Measurements from ENCODE around the gene GNAT1. TPM values are rescaled to one million over a fixed set of nuclear protein-coding genes. Genes with fewer than 3 reads are reported as not detected.

GNAT1 gene
- total RNA-seq, 1 donor from 2014 or later, result not detected

GRCh38 chr3:50230794-50231125 is 39.4 kb downstream of the GNAT1 start:
- no peak for DNase-seq (ENCODE audit: low read depth)
- TF ChIP-seq, protein P1, sequence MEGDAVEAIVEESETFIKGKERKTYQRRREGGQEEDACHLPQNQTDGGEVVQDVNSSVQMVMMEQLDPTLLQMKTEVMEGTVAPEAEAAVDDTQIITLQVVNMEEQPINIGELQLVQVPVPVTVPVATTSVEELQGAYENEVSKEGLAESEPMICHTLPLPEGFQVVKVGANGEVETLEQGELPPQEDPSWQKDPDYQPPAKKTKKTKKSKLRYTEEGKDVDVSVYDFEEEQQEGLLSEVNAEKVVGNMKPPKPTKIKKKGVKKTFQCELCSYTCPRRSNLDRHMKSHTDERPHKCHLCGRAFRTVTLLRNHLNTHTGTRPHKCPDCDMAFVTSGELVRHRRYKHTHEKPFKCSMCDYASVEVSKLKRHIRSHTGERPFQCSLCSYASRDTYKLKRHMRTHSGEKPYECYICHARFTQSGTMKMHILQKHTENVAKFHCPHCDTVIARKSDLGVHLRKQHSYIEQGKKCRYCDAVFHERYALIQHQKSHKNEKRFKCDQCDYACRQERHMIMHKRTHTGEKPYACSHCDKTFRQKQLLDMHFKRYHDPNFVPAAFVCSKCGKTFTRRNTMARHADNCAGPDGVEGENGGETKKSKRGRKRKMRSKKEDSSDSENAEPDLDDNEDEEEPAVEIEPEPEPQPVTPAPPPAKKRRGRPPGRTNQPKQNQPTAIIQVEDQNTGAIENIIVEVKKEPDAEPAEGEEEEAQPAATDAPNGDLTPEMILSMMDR (IDR thresholded peaks at IDR 0.05; ENCODE audit: insufficient read depth, low read length, severe bottlenecking), result no peak
- no peak overlapping the region for H3K4me3 ChIP-seq (ENCODE audit: low read depth, low read length)
- no peaks in the 10 kb centered on the region for H3K27me3 ChIP-seq (ENCODE audit: control insufficient read depth, insufficient read depth, low read length)
- H3K36me3 ChIP-seq (ENCODE audit: control insufficient read depth, insufficient read depth, low read length), result no peaks in the 10 kb centered on the region
- FAIRE-seq, result no peak

DNA sequence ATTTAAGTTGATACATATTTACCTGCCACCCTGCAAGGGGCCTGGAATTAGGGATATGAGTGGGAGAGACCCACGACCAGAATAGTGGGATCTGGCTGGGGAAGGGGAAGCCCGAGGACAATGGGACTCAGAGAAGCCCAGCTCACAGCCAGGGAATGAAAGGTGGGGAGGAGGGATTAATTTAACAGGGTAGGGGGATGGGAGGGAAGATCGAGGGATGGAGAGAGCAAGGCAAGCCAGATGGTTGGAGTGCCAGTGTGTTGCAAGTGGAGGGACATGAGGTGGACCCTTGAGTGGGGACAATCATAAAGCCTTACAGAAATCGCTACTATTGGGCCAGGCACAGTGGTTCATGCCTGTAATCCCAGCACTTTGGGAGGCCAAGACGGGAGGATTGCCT is 40.2 kb downstream of the GNAT1 start:
- Histone ChIP-seq H3K4me3 (ENCODE audit: low read depth, low read length) (no peak overlapping the region), H3K27me3 (ENCODE audit: control insufficient read depth, insufficient read depth, low read length) (no peaks in the 10 kb centered on the region), H3K36me3 (ENCODE audit: control insufficient read depth, insufficient read depth, low read length) (no peaks in the 10 kb centered on the region)
- TF ChIP-seq, protein P1 (IDR thresholded peaks at IDR 0.05; ENCODE audit: insufficient read depth, low read length, severe bottlenecking), result no peak
- DNase-seq (ENCODE audit: low read depth) (no peak), FAIRE-seq (no peak)

- DNase-seq (ENCODE audit: low read depth) (no peak), FAIRE-seq (no peak)
- TF ChIP-seq, protein P1 (IDR thresholded peaks at IDR 0.05; ENCODE audit: insufficient read depth, low read length, severe bottlenecking), result no peak
Measured at GRCh38 chr3:50232303-50232702, 40.9 kb downstream of the GNAT1 start.

DNA sequence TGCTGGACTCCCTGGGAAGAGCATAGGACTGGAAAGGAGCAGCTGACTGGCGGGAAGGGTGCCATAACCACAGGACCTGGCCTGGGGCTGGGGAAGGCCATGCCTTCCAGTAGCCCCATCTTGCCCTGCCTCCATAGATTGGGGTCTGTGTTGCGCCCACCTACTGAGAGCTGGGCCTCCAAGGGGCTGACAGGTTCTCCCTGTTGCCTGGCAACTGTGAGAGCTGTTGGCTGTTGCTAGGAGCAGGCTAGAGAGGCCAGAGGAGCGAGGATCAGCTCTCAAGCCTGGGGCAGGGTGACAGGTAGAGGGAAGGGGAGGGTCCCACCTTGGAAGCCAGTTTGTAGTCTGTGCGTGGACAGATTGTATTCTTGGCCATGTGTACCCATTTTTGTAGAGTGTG is 41.8 kb downstream of the GNAT1 start:
- DNase-seq (ENCODE audit: low read depth), result no peak
- FAIRE-seq, result no peak
- H3K27me3 ChIP-seq (ENCODE audit: control insufficient read depth, insufficient read depth, low read length), result no peaks in the 10 kb centered on the region
- H3K4me3 ChIP-seq (ENCODE audit: low read depth, low read length), result no peak overlapping the region
- TF ChIP-seq, protein P1 (IDR thresholded peaks at IDR 0.05; ENCODE audit: insufficient read depth, low read length, severe bottlenecking), result no peak
- no peaks in the 10 kb centered on the region for H3K36me3 ChIP-seq (ENCODE audit: control insufficient read depth, insufficient read depth, low read length)

More at GRCh38 chr3:50232303-50232702, 40.9 kb downstream of the GNAT1 start:
- Histone ChIP-seq H3K36me3 (ENCODE audit: control insufficient read depth, insufficient read depth, low read length) (no peaks in the 10 kb centered on the region), H3K27me3 (ENCODE audit: control insufficient read depth, insufficient read depth, low read length) (no peaks in the 10 kb centered on the region), H3K4me3 (ENCODE audit: low read depth, low read length) (no peak overlapping the region)

- TF ChIP-seq, protein P1 (IDR thresholded peaks at IDR 0.05; ENCODE audit: insufficient read depth, low read length, severe bottlenecking), result no peak
- Histone ChIP-seq H3K36me3 (ENCODE audit: control insufficient read depth, insufficient read depth, low read length) (peaks cover 5% of the 10 kb centered on the region), H3K27me3 (ENCODE audit: control insufficient read depth, insufficient read depth, low read length) (no peaks in the 10 kb centered on the region), H3K4me3 (ENCODE audit: low read depth, low read length) (peak within 1 kb of the TSS; percentile 75)
- FAIRE-seq (peak; percentile 92), DNase-seq (ENCODE audit: low read depth) (peak; percentile 94)
Measured at GRCh38 chr3:50235716-50236483, 44.5 kb downstream of the GNAT1 start, which contains the start of gene GNAI2. Gene GNAI2 (plus strand): TSS chr3:50236204. CDS start chr3:50236336, 132 bp downstream.

Data from bronchial epithelial cell (primary cell).